B cell (primary cell): ENCODE results near the gene GULP1. TPM values are rescaled to one million over a fixed set of nuclear protein-coding genes. Genes with fewer than 3 reads are reported as not detected.

ENCODE experiments used
- ATAC-seq: fragments of 200-7000 bp; cut with Tn5 transposase; one replicate; pipeline ENCODE4 v1.10.0; 2021; ENCODE audit warnings: low read depth, mild to moderate bottlenecking, moderate number of reproducible peaks, moderate library complexity
- CTCF ChIA-PET: fragments of 350-600 bp; sonication (Branson Sonifier 250); formaldehyde crosslinking; loops from one replicate; lab custom pipeline; 2021; ENCODE audit warnings: antibody characterized with exemption, inconsistent platforms; lab: Charles Lee
- POLR2A ChIA-PET: fragments of 350-600 bp; sonication (Branson Sonifier 250); formaldehyde crosslinking; loops from one replicate; lab custom pipeline; 2021; ENCODE audit warnings: antibody characterized with exemption; lab: Charles Lee
- DNase-seq: peaks from one replicate; pipeline ENCODE4 v3.0.0; 2013
- H2AFZ ChIP-seq: 2 replicates; pipeline ENCODE4 v1.6.1; 2012; ENCODE audit warnings: mild to moderate bottlenecking, low read depth, low read length; ENCODE audit not compliant: insufficient read depth, poor library complexity, severe bottlenecking
- H3K27ac ChIP-seq, 2 donors: 1 replicate in 1 of 2; 2 replicates in 1 of 2; pipeline ENCODE4 v1.5.1; 2012 to 2013; ENCODE audit warnings: low read length in 2 of 2, mild to moderate bottlenecking in 2 of 2, moderate library complexity in 1 of 2
- H3K27me3 ChIP-seq, 4 experiments: fragments of 200-600 bp in 1 of 4; sonication (generic) in 1 of 4; replicated peaks in 1 of 4; 1 replicate in 2 of 4; 2 replicates in 2 of 4; pipeline versions ENCODE4 v1.6.1 to v1.7.0; 2013 to 2016; ENCODE audit warnings: low read length in 3 of 4, mild to moderate bottlenecking in 2 of 4, mixed read lengths in 1 of 4, moderate library complexity in 1 of 4; ENCODE audit not compliant: insufficient read depth in 4 of 4, control insufficient read depth in 3 of 4; ENCODE audit errors: control extremely low read depth in 1 of 4
- H3K36me3 ChIP-seq, 2 experiments: replicated peaks in 1 of 2; 1 replicate in 1 of 2; 2 replicates in 1 of 2; pipeline versions ENCODE4 v1.6.1 to v1.7.1; 2013; ENCODE audit warnings: low read length in 1 of 2; ENCODE audit not compliant: insufficient read depth in 2 of 2, control insufficient read depth in 1 of 2; ENCODE audit errors: control extremely low read depth in 1 of 2, extremely low read depth in 1 of 2
- H3K4me1 ChIP-seq, 2 donors: fragments of 200-600 bp in 1 of 2; sonication (generic) in 1 of 2; 1 replicate in 1 of 2; 2 replicates in 1 of 2; pipeline versions ENCODE4 v1.5.1 to v1.6.1; 2013 to 2017; ENCODE audit warnings: low read length in 2 of 2; ENCODE audit not compliant: control insufficient read depth in 2 of 2, insufficient read depth in 2 of 2
- H3K4me2 ChIP-seq: replicated peaks from 2 replicates; pipeline ENCODE3; 2012; ENCODE audit warnings: mild to moderate bottlenecking, low read depth, low read length; ENCODE audit not compliant: poor library complexity, severe bottlenecking
- H3K4me3 ChIP-seq, 5 experiments: fragments of 200-600 bp in 1 of 5; sonication (generic) in 1 of 5; 1 replicate in 3 of 5; 2 replicates in 2 of 5; pipeline versions ENCODE4 v1.5.1 to v1.7.0; 2011 to 2016; ENCODE audit warnings: low read length in 4 of 5, mild to moderate bottlenecking in 4 of 5, low read depth in 2 of 5, control low read depth in 1 of 5, moderate library complexity in 1 of 5; ENCODE audit not compliant: insufficient read depth in 1 of 5; ENCODE audit errors: control extremely low read depth in 1 of 5, extremely low read depth in 1 of 5
- H3K79me2 ChIP-seq: fragments of 200-600 bp; sonication (generic); one replicate; pipeline ENCODE4 v1.6.0; 2016; ENCODE audit warnings: low read length; ENCODE audit not compliant: control insufficient read depth, insufficient read depth
- H3K9ac ChIP-seq: fragments of 200-600 bp; sonication (generic); 2 replicates; pipeline ENCODE4 v1.6.1; 2017; ENCODE audit warnings: mild to moderate bottlenecking, low read length, moderate library complexity
- H3K9me3 ChIP-seq, 3 donors: one replicate each; pipeline versions ENCODE4 v1.6.1 to v1.7.1; 2013; ENCODE audit warnings: low read length in 2 of 3; ENCODE audit not compliant: control insufficient read depth in 2 of 3, insufficient read depth in 1 of 3; ENCODE audit errors: control extremely low read depth in 1 of 3
- H4K20me1 ChIP-seq: 2 replicates; pipeline ENCODE4 v1.6.0; 2012; ENCODE audit warnings: mild to moderate bottlenecking, low read length; ENCODE audit not compliant: insufficient read depth, control insufficient read depth, poor library complexity, severe bottlenecking
- H3K27ac Mint-ChIP-seq: one replicate; pipeline ENCODE4 v1.8.0; 2021; ENCODE audit warnings: mixed read lengths
- H3K27me3 Mint-ChIP-seq: one replicate; pipeline ENCODE4 v1.8.0; 2021; ENCODE audit warnings: mixed read lengths
- H3K4me1 Mint-ChIP-seq: one replicate; pipeline ENCODE4 v1.8.0; 2021; ENCODE audit warnings: mixed read lengths
- H3K4me3 Mint-ChIP-seq: one replicate; pipeline ENCODE4 v1.8.0; 2021; ENCODE audit warnings: mixed read lengths
- H3K9me3 Mint-ChIP-seq: one replicate; pipeline ENCODE4 v1.8.0; 2022; ENCODE audit warnings: mixed read lengths; ENCODE audit not compliant: insufficient read depth
- CTCF ChIP-seq: fragments of 200-600 bp; IDR thresholded peaks from one replicate; pipeline ENCODE4 v1.8.0; 2022; ENCODE audit warnings: antibody characterized with exemption, mild to moderate bottlenecking
- EZH2 ChIP-seq: IDR thresholded peaks from 2 replicates; pipeline ENCODE4 v1.6.1; 2012; ENCODE audit warnings: borderline replicate concordance, low read depth, mild to moderate bottlenecking, moderate library complexity, low read length; ENCODE audit not compliant: insufficient read depth, poor library complexity, severe bottlenecking
- WGBS: methylation state at CpG from one replicate; pipeline ENCODE4 v1.1.5; 2013; ENCODE audit warnings: missing lambda C conversion rate; ENCODE audit not compliant: insufficient coverage; 5-methylcytosine and 5-hydroxymethylcytosine counted together
- intact Hi-C: fragments of 100-400 bp; cut with micrococcal nuclease; formaldehyde crosslinking; loops from one replicate; pipeline ENCODE4 v1.10.0; 2022
- polyA plus RNA-seq: library from polyadenylated mRNA; depleted of rRNA; stranded (reverse); fragments of >200 nt; gene quantifications from 2 replicates; pipeline ENCODE4 v1.2.3, GENCODE V29; 2012
- total RNA-seq, 2 donors: library from RNA; stranded (reverse); fragments of 120-200 nt in 1 of 2; gene quantifications; 1 replicate in 1 of 2; 2 replicates in 1 of 2; pipeline versions ENCODE4 v1.2.3 to v1.2.4, GENCODE V29; 2013 to 2022

Gene GULP1
- total and polyA plus RNA-seq, 2 donors (not counting 1 experiment from before 2014, with no cell fraction given), result not detected

GRCh38 chr2:188440849-188441248 lies 149.2 kb downstream of the GULP1 start:
- Histone ChIP-seq H3K4me2 (no peak overlapping the region), H3K4me1 (no peaks in the 10 kb centered on the region), H3K79me2 (no peaks in the 10 kb centered on the region), H4K20me1 (no peaks in the 10 kb centered on the region), H3K9me3 (no peaks in the 10 kb centered on the region), H3K27me3 (no peaks in the 10 kb centered on the region), H2AFZ (no peak overlapping the region), H3K36me3 (no peaks in the 10 kb centered on the region), H3K4me3 (no peak overlapping the region), H3K27ac (no peak overlapping the region), H3K9ac (no peak overlapping the region)
- no peak for TF ChIP-seq CTCF
- TF ChIP-seq EZH2, result no peak
- Mint-ChIP-seq H3K9me3 (no peaks in the 10 kb centered on the region), H3K4me3 (no peak overlapping the region), H3K27ac (no peak overlapping the region), H3K27me3 (no peaks in the 10 kb centered on the region), H3K4me1 (no peaks in the 10 kb centered on the region)
- WGBS, result no CpG with 5 or more reads among the region's 3 CpGs
- ChIA-PET POLR2A (no interaction called here), CTCF (no interaction called here)
- intact Hi-C loops, result no loop called here
- ATAC-seq (no peak), DNase-seq (no peak)

DNA sequence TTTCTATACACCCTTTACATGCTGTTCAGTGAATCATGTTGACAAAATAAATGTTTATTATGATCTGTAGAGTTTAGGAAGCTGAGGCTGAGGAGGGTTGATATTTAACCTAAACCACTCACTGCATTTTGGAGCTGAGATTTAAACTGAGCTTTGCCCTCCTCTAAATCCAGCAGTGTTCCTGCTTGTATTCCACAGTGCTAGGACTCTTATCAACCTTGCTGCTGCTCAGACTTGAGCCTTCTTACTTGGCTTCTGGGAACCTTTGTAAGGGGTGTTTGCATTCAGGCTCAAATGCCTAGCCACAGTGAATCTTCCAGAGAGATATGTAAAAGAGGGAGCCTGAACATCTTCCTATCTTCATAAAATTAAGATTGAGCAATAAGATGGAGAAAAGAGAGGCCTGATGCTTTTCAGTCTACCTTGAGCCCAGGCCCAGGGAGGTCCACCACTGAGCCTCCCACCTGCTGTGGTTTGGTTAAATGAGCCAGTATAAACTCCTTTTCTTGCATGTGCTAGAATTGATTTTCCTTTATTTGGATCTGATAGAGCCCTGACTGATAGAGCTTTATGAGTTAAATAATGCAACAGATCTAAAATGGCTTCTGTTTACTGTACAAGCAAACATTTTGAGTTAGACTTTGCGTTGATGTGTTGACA lies 149.7 kb downstream of the GULP1 start:
- no peak overlapping the region for H3K27ac Mint-ChIP-seq
- no peaks in the 10 kb centered on the region for H3K27me3 Mint-ChIP-seq
- Histone ChIP-seq H3K9ac (no peak overlapping the region), H3K4me2 (no peak overlapping the region), H3K9me3 (no peaks in the 10 kb centered on the region), H3K4me1 (no peaks in the 10 kb centered on the region), H3K4me3 (no peak overlapping the region), H3K27ac (no peak overlapping the region), H3K79me2 (no peaks in the 10 kb centered on the region), H3K36me3 (no peaks in the 10 kb centered on the region), H3K27me3 (no peaks in the 10 kb centered on the region), H4K20me1 (no peaks in the 10 kb centered on the region), H2AFZ (no peak overlapping the region)
- ChIA-PET CTCF (no interaction called here), POLR2A (no interaction called here)
- TF ChIP-seq CTCF (no peak), EZH2 (no peak)
- no peak for ATAC-seq
- WGBS, result no CpG with 5 or more reads among the region's 1 CpG
- H3K4me1 Mint-ChIP-seq, result no peaks in the 10 kb centered on the region
- H3K4me3 Mint-ChIP-seq, result no peak overlapping the region
- DNase-seq, result no peak
- no peaks in the 10 kb centered on the region for H3K9me3 Mint-ChIP-seq
- intact Hi-C loops, result no loop called here
